SW480 (cell line): ENCODE measurements around the gene PTPRR.

Experiments
- DNase-seq: peaks from one replicate; pipeline ENCODE4 v3.0.0-alpha.2; 2016; ENCODE audit warnings: low spot score

The PTPRR gene

GRCh38 chr12:70643939-70644338 lies 276.6 kb downstream of the PTPRR start:
- no peak for DNase-seq

GRCh38 chr12:70641691-70642090 lies 278.8 kb downstream of the PTPRR start:
- DNase-seq = no peak

GRCh38 chr12:70640901-70641300 lies 279.6 kb downstream of the PTPRR start:
- no peak for DNase-seq

GRCh38 chr12:70639535-70639934 lies 281.0 kb downstream of the PTPRR start:
- DNase-seq = no peak

- no peak for DNase-seq
These were observed 281.7 kb downstream of the PTPRR start for GRCh38 chr12:70638639-70639360.

GRCh38 chr12:70637303-70638085 lies 283.0 kb downstream of the PTPRR start, which contains the start of gene PTPRB:
Gene PTPRB (minus strand): TSS chr12:70637429. CDS start chr12:70637395, 34 bp downstream.
- DNase-seq = no peak

- DNase-seq = no peak
These were observed 284.8 kb downstream of the PTPRR start for GRCh38 chr12:70635755-70636154.

- DNase-seq = no peak
These were observed 291.6 kb downstream of the PTPRR start for GRCh38 chr12:70628701-70629480.

GRCh38 chr12:70627677-70628076 lies 292.9 kb downstream of the PTPRR start:
- DNase-seq = no peak

GRCh38 chr12:70626180-70626579 lies 294.4 kb downstream of the PTPRR start:
- DNase-seq = no peak

- DNase-seq = no peak
These were observed 300.9 kb downstream of the PTPRR start for GRCh38 chr12:70619471-70620152.

- DNase-seq = no peak
These were observed 302.2 kb downstream of the PTPRR start for GRCh38 chr12:70618371-70618770.

- DNase-seq = no peak
These were observed 303.1 kb downstream of the PTPRR start for GRCh38 chr12:70617450-70617849.

GRCh38 chr12:70615174-70615866 lies 305.2 kb downstream of the PTPRR start:
- no peak for DNase-seq

GRCh38 chr12:70609739-70610491 lies 310.6 kb downstream of the PTPRR start:
- DNase-seq = peak; percentile 30

- no peak for DNase-seq
These were observed 311.3 kb downstream of the PTPRR start for GRCh38 chr12:70609203-70609602.

- no peak for DNase-seq
These were observed 312.4 kb downstream of the PTPRR start for GRCh38 chr12:70608184-70608583.

- DNase-seq = no peak
These were observed 313.4 kb downstream of the PTPRR start for GRCh38 chr12:70607107-70607506.

GRCh38 chr12:70605976-70606375 lies 314.6 kb downstream of the PTPRR start:
- no peak for DNase-seq

GRCh38 chr12:70604662-70605061 lies 315.9 kb downstream of the PTPRR start:
- DNase-seq = no peak

GRCh38 chr12:70603044-70603443 lies 317.5 kb downstream of the PTPRR start:
- DNase-seq = no peak
